Measurements from ENCODE around the gene METTL24.

- TF ChIP-seq CTCF (IDR thresholded peaks at IDR 0.05; ENCODE audit: insufficient read depth, low read length) (no peak), SPI1 (IDR thresholded peaks at IDR 0.05; ENCODE audit: borderline replicate concordance, low read depth) (no peak), POLR2AphosphoS5 (IDR thresholded peaks at IDR 0.05; ENCODE audit: low read depth) (no peak)
Measured at GRCh38 chr6:110287462-110288341, 70.4 kb downstream of the METTL24 start.
